GM19240 (cell line): ENCODE data around the gene MTIF3.
"Not testable (repeated sequence)": the region's sequence is repeated elsewhere in the genome, so short reads cannot be mapped to it uniquely, and the experiment has no call there.

Experiments
- DNase-seq: peaks from one replicate; pipeline ENCODE4 v3.0.0; 2011; ENCODE audit warnings: low spot score; ENCODE audit not compliant: insufficient read length

The MTIF3 gene

DNA sequence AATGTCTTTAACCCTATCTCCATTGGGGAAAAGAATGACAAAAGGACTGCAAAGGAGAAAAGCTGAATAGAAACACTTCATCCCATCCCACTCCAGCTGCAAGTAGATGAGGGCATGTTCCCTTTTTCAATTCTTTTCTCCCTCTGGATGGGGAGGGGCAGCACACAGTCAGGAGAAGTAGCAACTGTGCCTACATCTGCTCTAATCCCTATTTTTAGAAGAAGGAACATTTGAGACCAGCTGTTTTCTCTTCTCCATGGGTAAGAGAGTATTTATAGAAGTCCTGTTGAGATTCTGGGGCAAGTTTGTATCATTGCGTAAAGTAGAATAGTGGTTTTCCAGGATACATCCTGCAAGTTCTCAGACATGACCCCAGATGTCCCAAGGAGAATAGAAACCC lies 35.2 kb downstream of the MTIF3 start:
- no peak for DNase-seq

DNA sequence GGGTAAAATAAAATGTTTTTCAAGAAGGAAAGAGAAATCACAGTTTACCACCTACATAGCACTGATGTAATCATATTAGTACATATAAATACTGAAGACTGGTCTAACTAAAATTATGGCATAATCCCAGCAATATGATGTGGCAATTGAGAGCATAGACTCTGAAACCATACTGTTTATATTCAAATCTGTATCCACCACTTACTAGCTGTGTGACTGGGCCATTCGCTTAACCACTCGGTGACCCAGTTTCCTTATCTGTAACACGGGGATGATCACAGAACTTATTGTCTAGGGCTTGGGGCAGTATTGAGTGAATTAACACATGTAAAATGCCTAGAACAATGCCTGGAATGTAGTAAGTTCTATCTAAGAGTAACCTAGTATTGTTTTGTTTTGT lies 39.0 kb downstream of the MTIF3 start:
- DNase-seq: no peak

GRCh38 chr13:27409013-27409412 lies 41.4 kb downstream of the MTIF3 start:
- no peak for DNase-seq

- no peak for DNase-seq
These were observed 42.3 kb downstream of the MTIF3 start for GRCh38 chr13:27408074-27408473.

DNA sequence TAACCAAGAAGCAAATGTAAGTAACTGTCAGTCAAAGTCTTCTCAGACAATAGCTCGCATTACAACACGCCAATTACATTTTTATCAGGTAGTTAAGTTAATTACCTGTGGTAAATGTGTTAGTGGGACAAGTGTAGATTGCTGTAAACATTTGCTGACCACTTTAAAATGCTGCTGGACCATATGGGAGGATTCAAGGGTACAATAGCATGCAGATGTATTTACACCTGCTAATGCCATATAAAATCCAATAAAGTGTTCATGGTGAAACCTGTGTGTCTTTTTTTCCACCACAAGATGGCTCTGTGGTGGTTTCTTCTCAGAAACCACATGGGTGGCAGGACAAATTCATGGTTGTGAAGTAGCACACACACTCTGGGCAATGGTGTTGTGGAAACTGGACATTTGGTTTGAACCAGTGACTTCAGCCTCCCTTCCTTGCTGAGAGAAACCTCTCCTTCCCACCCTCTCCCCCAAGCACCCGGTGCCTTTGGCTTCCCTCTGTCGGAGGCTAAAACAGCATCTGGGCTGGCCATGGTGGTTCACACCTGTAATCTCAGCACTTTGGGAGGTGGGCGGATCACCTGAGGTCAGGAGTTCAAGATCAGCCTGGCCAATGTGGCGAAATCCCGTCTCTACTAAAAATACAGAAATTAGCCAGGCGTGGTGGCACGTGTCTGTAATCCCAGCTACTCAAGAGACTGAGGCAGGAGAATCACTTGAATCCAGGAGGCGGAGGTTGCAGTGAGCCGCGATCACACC lies 44.0 kb downstream of the MTIF3 start:
- no peak for DNase-seq

GRCh38 chr13:27405546-27406134 lies 44.7 kb downstream of the MTIF3 start:
- no peak for DNase-seq

- no peak for DNase-seq
These were observed 45.7 kb downstream of the MTIF3 start for GRCh38 chr13:27404680-27405079.

- DNase-seq: no peak
These were observed 46.5 kb downstream of the MTIF3 start for GRCh38 chr13:27403727-27404385.

GRCh38 chr13:27403203-27403678 lies 47.1 kb downstream of the MTIF3 start:
- DNase-seq: no peak

DNA sequence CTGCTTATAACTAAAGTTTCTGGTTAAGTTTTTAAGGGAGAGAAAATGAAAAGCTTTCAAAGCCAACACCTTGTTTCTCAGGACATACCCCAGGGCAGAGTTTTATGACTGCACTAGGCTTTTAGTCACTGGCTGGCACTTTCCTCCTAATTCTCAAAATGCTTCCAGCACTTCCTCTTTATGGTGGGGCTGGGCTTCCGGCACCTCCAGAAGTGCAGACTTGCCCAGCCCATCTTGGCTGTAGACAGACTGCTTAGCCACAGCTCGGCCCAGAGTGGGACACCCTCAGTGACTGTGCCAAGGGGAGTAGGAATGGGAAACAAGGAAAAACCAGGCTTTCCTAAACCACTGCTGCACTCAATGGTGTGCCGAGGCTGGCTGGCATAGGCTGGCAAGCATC lies 49.2 kb downstream of the MTIF3 start:
- no peak for DNase-seq

- not testable (repeated sequence) for DNase-seq
These were observed 50.0 kb downstream of the MTIF3 start for GRCh38 chr13:27400405-27400804.

- DNase-seq: no peak
These were observed 52.0 kb downstream of the MTIF3 start for GRCh38 chr13:27398360-27398759.

- DNase-seq: no peak
These were observed 54.0 kb downstream of the MTIF3 start for GRCh38 chr13:27396252-27396846.

DNA sequence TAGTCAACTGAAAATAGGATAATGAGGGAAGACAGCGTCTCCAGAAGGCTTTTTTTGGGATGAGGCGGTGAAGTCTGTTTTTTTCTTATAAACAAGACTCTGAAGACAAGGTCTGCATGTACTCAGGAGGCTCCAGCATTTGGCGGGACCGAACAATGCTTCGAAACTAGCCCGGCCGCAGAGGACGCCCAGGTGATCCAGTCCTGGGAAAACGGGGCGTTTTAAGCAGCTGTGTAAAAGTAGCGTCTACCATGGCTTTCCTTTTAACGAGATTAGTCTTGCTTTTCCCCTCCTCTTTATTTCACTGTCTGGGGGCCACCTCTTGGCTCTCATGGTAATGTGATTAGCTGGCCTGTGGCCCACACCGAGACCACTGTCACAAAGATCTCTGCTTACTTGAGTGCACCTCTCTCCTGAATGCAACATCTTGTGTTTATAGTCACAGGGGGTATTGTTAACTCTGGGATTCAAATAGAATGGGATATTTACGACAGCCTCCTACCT lies 55.3 kb downstream of the MTIF3 start:
- DNase-seq: no peak

- DNase-seq: no peak
These were observed 57.3 kb downstream of the MTIF3 start for GRCh38 chr13:27393101-27393500.

DNA sequence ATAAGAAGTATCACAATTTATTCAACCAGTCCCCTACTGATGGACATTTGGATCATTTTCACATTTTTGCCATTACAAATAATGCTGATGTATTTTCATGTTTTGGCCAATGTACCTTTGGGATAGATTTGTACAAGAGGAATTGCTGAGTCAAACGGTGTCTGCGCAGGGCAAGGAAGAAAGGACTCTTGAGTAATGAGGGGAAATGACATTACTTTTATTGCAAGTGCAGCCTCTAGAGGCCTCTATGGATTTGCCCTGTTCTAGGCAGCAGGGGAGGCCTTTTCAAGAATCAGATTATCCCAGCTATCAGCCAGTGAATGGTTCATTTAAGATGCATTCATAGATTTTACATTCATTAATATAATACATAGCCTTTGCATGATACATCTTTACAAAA lies 58.9 kb downstream of the MTIF3 start:
- DNase-seq: no peak

DNA sequence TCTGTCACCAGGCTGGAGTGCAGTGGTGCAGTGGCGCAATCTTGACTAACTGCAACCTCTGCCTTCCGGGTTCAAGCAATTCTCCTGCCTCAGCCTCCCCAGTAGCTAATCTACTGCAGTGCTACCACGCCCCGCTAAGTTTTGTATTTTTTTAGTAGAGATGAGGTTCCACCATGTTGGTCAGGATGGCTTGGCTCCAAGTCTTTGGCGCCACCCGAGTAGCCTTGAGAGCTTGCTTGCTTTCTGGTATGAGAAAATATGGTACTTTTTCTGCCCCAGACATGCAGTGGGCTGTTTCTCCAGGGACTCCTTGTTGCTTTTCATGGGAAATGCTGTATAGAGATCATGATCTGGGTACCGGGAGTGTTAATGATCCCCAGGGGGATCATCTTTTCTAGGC lies 60.5 kb downstream of the MTIF3 start:
- no peak for DNase-seq

- no peak for DNase-seq
These were observed 62.1 kb downstream of the MTIF3 start for GRCh38 chr13:27388241-27388640.
